Measurements from ENCODE around the gene USP34.

DNA sequence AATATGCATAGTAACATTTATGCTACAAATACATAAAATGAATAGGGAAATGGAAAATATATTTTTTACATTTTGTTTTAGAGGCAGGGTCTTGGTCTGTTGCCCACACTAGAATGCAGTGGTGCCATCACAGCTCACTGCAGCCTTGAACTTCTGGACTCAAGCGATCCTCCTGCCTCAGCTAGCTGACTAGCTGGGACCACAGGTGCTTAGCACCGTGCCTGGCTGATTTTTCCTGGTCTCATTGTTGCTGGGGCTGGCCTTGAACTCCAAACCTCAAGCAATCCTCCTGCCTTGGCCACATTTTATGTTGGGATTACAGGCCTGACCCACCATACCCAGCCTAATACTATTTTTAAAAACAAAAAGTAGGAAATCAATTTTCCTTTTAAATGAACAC, 34.1 kb upstream of the USP34 start:
- TF ChIP-seq POLR2A (IDR thresholded peaks at IDR 0.05; ENCODE audit: low read length) (no peak), GATA1 (IDR thresholded peaks at IDR 0.05; ENCODE audit: low read depth, low read length) (no peak)

Measured in erythroblast (primary cell).